GM12874 (cell line): Measurements from ENCODE around the gene DOCK1.

Experiments
- TF ChIP-seq, protein P1 (sequence below): IDR thresholded peaks from 2 replicates; pipeline ENCODE4 v1.5.1; 2011; ENCODE audit warnings: low read depth, mild to moderate bottlenecking, control low read depth, low read length, moderate library complexity; ENCODE audit not compliant: insufficient read depth

Gene DOCK1

DNA sequence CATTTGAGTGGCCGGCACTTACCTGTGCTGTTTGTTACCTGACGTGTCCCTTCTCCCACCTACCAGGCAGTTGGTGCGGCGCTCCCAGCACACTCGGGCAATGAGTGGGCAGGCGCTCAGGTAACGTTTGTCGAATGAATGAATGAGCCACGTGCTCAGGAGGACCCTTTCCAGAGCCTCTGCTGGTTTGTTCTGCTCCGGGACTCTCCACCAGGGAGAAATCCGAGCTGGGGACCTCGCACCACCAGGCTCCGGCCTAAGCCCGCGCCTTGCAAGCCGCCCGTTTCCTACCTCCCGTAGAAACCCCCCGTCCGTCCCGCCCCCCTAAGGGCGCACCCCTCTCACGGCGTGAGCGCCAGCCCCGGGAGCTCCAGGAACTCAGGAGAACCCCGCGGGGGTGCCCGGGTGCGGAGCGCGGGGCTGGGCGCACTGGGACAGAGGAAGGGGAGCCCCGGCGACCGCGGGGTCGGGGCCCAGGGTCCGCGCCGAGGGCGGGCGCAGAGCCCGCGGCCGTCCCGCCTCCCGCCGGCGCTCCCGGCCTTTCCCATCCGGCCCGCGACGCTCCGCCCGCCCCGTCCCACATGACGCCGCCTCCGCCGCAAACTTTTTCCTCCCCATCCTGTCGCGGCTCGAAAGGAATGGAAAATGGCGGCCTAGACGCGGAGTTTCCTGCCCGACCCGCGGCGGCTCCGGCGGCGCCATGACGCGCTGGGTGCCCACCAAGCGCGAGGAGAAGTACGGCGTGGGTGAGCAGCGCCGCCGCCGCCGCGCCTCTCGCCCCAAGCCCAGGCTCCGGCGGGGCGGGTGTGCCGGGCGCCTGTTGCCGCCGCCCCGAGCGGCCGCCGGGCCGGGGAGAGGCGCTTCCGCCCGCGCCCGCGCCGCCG, at the start of gene DOCK1:
Gene DOCK1, plus strand, starts transcription at position 611 of the 884 bp plus-strand sequence. Its CDS starts 90 bp downstream, at position 701.
- TF ChIP-seq, protein P1, sequence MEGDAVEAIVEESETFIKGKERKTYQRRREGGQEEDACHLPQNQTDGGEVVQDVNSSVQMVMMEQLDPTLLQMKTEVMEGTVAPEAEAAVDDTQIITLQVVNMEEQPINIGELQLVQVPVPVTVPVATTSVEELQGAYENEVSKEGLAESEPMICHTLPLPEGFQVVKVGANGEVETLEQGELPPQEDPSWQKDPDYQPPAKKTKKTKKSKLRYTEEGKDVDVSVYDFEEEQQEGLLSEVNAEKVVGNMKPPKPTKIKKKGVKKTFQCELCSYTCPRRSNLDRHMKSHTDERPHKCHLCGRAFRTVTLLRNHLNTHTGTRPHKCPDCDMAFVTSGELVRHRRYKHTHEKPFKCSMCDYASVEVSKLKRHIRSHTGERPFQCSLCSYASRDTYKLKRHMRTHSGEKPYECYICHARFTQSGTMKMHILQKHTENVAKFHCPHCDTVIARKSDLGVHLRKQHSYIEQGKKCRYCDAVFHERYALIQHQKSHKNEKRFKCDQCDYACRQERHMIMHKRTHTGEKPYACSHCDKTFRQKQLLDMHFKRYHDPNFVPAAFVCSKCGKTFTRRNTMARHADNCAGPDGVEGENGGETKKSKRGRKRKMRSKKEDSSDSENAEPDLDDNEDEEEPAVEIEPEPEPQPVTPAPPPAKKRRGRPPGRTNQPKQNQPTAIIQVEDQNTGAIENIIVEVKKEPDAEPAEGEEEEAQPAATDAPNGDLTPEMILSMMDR, result no peak

DNA sequence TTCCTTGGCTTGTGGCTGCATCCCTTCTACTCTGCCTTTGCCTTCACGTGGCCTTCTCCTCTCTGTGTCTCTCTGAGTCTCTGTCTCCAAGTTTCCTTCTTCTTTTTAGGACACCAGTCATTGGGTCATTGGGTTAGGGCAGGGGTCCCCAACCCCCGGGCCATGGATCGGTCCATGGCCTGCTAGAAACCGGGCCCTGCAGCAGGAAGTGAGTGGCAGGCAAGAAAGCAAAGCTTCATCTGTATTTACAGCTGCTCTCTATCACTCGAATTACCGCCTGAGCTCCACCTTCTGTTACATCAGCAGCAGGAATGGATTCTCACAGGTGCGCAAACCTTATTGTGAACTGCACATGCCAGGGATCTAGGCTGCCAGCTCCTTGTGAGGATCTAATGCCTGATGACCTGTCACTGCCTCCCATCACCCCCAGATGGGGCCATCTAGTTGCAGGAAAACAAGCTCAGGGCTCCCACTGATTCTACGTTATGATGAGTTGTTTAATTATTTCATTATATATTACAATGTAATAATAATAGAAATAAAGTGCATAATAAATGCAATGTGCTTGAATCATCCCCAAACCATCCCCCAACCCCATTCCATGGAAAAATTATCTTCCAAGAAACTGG, 47.9 kb upstream of the DOCK1 start:
- TF ChIP-seq, protein P1, result no peak

GRCh38 chr10:126867567-126868365, 37.5 kb upstream of the DOCK1 start:
- TF ChIP-seq, protein P1, result no peak

DNA sequence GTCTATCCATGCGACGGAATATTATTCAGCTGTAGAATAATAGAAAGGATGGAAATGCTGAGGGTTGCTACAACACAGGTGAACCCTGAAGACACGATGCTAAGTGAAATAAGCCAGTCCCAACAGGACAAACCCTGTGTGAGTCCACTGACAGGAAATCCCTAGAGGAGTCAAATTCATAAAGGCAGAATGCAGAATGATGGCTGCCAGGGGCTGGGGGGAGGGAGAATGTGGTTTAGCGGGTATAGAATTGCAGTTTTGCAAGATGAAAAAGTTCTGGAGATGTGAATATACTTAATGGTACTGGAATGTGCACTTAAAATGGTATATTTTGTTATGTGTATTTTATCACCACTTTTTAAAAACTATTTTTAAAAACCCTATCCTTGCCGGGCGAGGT, 36.9 kb upstream of the DOCK1 start:
- TF ChIP-seq, protein P1, result no peak

DNA sequence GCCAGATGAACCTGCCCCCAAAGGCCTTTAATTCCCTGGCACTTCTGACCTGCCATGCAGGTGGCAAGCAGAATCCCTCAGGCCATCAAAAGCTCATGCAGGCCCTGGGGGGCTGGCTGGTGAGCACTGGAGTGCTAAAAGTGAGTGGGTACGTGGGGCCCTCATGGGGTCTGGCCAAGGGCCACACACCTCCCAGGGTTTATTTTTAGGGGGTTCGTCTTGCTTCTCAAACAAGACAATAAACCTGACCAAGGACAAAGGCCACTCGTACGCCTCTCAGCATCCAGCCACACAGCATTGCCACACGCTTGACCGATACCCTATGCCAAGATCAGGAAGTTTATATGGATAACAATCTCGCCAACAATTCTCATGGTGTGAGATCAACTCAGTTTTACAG, 33.1 kb upstream of the DOCK1 start:
- TF ChIP-seq, protein P1, result no peak

DNA sequence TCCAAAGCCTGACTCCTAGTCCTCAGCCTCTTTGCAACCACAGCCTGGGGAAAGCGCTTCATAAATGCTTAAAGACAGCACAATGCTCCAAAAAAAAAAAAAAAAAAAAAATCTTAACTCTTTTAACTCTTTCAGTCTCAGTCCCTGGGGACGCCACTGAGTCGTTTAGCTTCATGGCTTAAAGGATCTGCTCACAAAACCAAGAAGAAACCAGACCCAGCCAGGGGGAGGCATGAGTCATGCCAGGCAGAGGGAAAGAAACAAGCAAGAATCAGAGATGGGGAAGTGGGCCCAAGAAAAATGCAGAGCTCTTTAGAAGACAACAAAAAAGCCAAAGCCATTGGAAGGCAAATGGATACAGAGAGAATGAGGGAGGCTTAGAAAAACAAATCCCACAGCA, 32.5 kb upstream of the DOCK1 start:
- TF ChIP-seq, protein P1, result no peak

DNA sequence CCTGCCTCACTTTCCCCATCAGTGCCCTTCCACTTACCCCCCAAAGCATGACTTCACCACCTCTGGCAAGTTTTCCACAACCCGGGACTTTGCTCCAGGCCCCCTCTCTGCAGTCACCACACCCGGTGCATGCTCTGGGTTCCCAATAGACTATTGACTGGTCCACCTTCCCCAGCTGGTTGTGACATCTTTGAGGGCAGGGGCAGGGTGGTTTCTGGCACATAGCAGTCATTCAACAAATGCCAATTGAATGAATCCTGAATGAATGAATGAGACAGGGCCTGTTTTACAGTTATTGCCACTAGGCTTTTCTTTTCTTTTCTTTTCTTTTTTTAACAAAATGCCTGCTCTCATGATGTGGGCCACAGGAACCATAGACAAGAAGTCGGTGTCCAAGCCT, 28.8 kb upstream of the DOCK1 start:
- TF ChIP-seq, protein P1, result no peak
